SK-N-SH (cell line): Measurements from ENCODE around the gene PARS2.

Source experiments
- CTCF ChIP-seq: fragments of 200-600 bp; sonication (generic); IDR thresholded peaks from 2 replicates; pipeline ENCODE4 v1.6.1; 2017; ENCODE audit warnings: antibody characterized with exemption, mild to moderate bottlenecking, moderate library complexity
- ELF1 ChIP-seq: IDR thresholded peaks from 2 replicates; pipeline ENCODE4 v1.4.0; 2012
- POLR2AphosphoS5 ChIP-seq: IDR thresholded peaks from 2 replicates; pipeline ENCODE4 v1.6.1; 2012; ENCODE audit warnings: low read depth, low read length
- REST ChIP-seq: IDR thresholded peaks from 2 replicates; pipeline ENCODE4 v1.6.1; 2012; ENCODE audit warnings: mild to moderate bottlenecking, low read depth, low read length, moderate library complexity
- RFX5 ChIP-seq: IDR thresholded peaks from 2 replicates; pipeline ENCODE4 v1.6.1; 2012; ENCODE audit warnings: mild to moderate bottlenecking, improper control_type of control experiment, low read length
- SMC3 ChIP-seq: IDR thresholded peaks from 2 replicates; pipeline ENCODE4 v1.6.1; 2012; ENCODE audit warnings: low read depth, low read length, improper control_type of control experiment

DNA sequence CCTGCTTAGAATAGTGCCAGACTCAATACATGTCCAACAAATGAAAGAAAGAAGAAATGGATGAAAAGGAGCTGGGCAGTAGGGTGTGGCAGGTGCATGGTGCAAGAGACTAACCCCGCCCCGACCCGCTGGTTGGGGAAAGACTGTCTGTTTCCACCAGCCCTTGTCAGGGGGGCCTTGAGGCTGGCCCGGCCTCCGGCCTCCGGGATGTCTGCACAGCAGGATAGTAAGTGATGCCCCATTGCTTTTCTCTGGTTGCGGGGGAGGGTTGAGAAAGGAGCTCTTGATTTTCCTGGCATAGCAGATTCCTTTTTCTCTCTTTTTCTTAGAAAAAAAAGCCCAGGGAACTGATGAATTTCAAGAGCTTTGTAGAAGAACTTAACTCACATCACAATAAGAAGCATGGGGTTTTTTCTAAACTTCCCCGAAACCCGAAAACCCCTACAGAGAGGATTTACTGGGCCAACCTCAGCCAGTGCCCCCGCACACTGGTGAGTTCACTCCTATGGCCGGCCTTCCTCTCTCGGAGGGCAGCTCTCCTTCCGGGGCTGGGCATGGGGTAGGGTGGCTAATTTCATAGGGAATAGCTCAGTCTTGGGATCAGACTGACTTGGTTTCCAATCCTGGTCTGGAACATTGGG is 49.3 kb upstream of the PARS2 start:
- TF ChIP-seq SMC3 (no peak), POLR2AphosphoS5 (no peak), CTCF (no peak), REST (no peak), RFX5 (no peak), ELF1 (no peak)
